Lung (tissue), 12 donors: ENCODE results near the gene PIGR. TPM values are rescaled to one million over a fixed set of nuclear protein-coding genes. Genes with fewer than 3 reads are reported as not detected.

ENCODE experiments used
- ATAC-seq: fragments of 200-7000 bp; cut with Tn5 transposase; one replicate; pipeline ENCODE4 v1.9.1; 2020; ENCODE audit warnings: moderate number of reproducible peaks; ENCODE audit not compliant: insufficient read depth, low FRiP score
- DNase-seq, 3 donors: peaks; one replicate each; pipeline ENCODE4 v3.0.0-alpha.2; 2013 to 2017
- H3K27ac ChIP-seq, 2 donors: one replicate each; pipeline ENCODE4 v1.5.1; 2013; ENCODE audit warnings: mild to moderate bottlenecking in 2 of 2, moderate library complexity in 2 of 2, control low read depth in 1 of 2, inconsistent platforms in 1 of 2, low read depth in 1 of 2, low read length in 1 of 2
- H3K27me3 ChIP-seq, 3 donors: one replicate each; pipeline ENCODE4 v1.5.1; 2013; ENCODE audit warnings: low read length in 2 of 3; ENCODE audit not compliant: control insufficient read depth in 3 of 3, insufficient read depth in 3 of 3
- H3K36me3 ChIP-seq, 4 donors: one replicate each; pipeline ENCODE4 v1.5.1; 2013; ENCODE audit warnings: low read length in 4 of 4, mild to moderate bottlenecking in 1 of 4, moderate library complexity in 1 of 4; ENCODE audit not compliant: control insufficient read depth in 4 of 4, insufficient read depth in 4 of 4
- H3K4me1 ChIP-seq, 5 donors: one replicate each; pipeline ENCODE4 v1.5.1; 2013; ENCODE audit warnings: low read length in 5 of 5, mild to moderate bottlenecking in 2 of 5, moderate library complexity in 1 of 5; ENCODE audit not compliant: control insufficient read depth in 5 of 5, insufficient read depth in 5 of 5
- H3K4me3 ChIP-seq: one replicate; pipeline ENCODE4 v1.5.1; 2013; ENCODE audit warnings: mild to moderate bottlenecking, control low read depth, moderate library complexity
- H3K9ac ChIP-seq, 2 donors: one replicate each; pipeline ENCODE4 v1.5.1; 2013; ENCODE audit warnings: low read length in 2 of 2, control low read depth in 1 of 2; ENCODE audit not compliant: insufficient read depth in 1 of 2
- H3K9me3 ChIP-seq, 4 donors: one replicate each; pipeline ENCODE4 v1.5.1; 2013; ENCODE audit warnings: low read length in 3 of 4, mild to moderate bottlenecking in 1 of 4, moderate library complexity in 1 of 4; ENCODE audit not compliant: control insufficient read depth in 4 of 4, insufficient read depth in 3 of 4
- WGBS, 2 donors: extraction: QIAGEN DNeasy Blood & Tissue Kit; methylation state at CpG; one replicate each; pipeline ENCODE4 v1.1.7; 2013; 5-methylcytosine and 5-hydroxymethylcytosine counted together
- polyA plus RNA-seq, 2 donors: library from polyadenylated mRNA; stranded (reverse); fragments of 200-250 nt; gene quantifications; one replicate each; pipeline ENCODE4 v1.2.1, GENCODE V29; 2013
- total RNA-seq, 2 donors: library from RNA; depleted of rRNA in 1 of 2; stranded (reverse); fragments of >200 nt in 1 of 2; gene quantifications; one replicate each; pipeline ENCODE4 v1.2.1, GENCODE V29; 2014 to 2021
- TF ChIP-seq, protein P1 (sequence below): IDR thresholded peaks from 2 replicates; pipeline ENCODE4 v1.5.1; 2012; ENCODE audit warnings: mild to moderate bottlenecking; ENCODE audit errors: control extremely low read depth, extremely low read depth
- donor health status: control.
- donor health status: control.
- donor health status: Bipolar disorder and iron deficiency.
- donor health status: healthy.
- donor health status: DM: yes; HTN: yes; CAD: no.

Gene PIGR
- total and polyA plus RNA-seq, 4 donors: 131 to 845 (median 298) TPM

- ATAC-seq (no peak), DNase-seq (no peak)
- Histone ChIP-seq H3K9ac (no peak overlapping the region), H3K4me3 (no peak overlapping the region), H3K4me1 (peaks cover 0 to 6% (median 0%) of the 10 kb centered on the region in 5 donors), H3K27ac (no peak overlapping the region), H3K27me3 (peaks cover 0 to 5% (median 2%) of the 10 kb centered on the region in 3 donors), H3K9me3 (no peaks in the 10 kb centered on the region), H3K36me3 (no peaks in the 10 kb centered on the region)
- 79 to 86% methylated on average over 2 of the region's 2 CpGs for WGBS, 2 donors
- TF ChIP-seq, protein P1, sequence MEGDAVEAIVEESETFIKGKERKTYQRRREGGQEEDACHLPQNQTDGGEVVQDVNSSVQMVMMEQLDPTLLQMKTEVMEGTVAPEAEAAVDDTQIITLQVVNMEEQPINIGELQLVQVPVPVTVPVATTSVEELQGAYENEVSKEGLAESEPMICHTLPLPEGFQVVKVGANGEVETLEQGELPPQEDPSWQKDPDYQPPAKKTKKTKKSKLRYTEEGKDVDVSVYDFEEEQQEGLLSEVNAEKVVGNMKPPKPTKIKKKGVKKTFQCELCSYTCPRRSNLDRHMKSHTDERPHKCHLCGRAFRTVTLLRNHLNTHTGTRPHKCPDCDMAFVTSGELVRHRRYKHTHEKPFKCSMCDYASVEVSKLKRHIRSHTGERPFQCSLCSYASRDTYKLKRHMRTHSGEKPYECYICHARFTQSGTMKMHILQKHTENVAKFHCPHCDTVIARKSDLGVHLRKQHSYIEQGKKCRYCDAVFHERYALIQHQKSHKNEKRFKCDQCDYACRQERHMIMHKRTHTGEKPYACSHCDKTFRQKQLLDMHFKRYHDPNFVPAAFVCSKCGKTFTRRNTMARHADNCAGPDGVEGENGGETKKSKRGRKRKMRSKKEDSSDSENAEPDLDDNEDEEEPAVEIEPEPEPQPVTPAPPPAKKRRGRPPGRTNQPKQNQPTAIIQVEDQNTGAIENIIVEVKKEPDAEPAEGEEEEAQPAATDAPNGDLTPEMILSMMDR: no peak
Measured at GRCh38 chr1:206903687-206904086, 42.6 kb downstream of the PIGR start.

GRCh38 chr1:206902702-206903101 lies 43.6 kb downstream of the PIGR start:
- no peak overlapping the region for H3K9ac ChIP-seq
- H3K36me3 ChIP-seq: no peaks in the 10 kb centered on the region
- H3K4me3 ChIP-seq: no peak overlapping the region
- TF ChIP-seq, protein P1: no peak
- H3K27me3 ChIP-seq: peaks cover 0 to 2% (median 0%) of the 10 kb centered on the region in 3 donors
- WGBS, 2 donors: 89 to 92% methylated on average over 1 of the region's 1 CpG
- H3K27ac ChIP-seq: no peak overlapping the region
- no peaks in the 10 kb centered on the region for H3K9me3 ChIP-seq
- no peak for ATAC-seq
- no peak for DNase-seq
- peaks cover 0 to 9% (median 0%) of the 10 kb centered on the region in 5 donors for H3K4me1 ChIP-seq

GRCh38 chr1:206901944-206902343 lies 44.3 kb downstream of the PIGR start:
- no peak for ATAC-seq
- TF ChIP-seq, protein P1: no peak
- Histone ChIP-seq H3K4me3 (no peak overlapping the region), H3K27ac (no peak overlapping the region), H3K27me3 (peaks cover 0 to 2% (median 0%) of the 10 kb centered on the region in 3 donors), H3K9ac (no peak overlapping the region), H3K4me1 (peaks cover 0 to 5% (median 0%) of the 10 kb centered on the region in 5 donors), H3K36me3 (no peaks in the 10 kb centered on the region), H3K9me3 (no peaks in the 10 kb centered on the region)
- WGBS, 2 donors: 93 to 95% methylated on average over 6 of the region's 6 CpGs
- no peak for DNase-seq

- no peak for ATAC-seq
- no peaks in the 10 kb centered on the region for H3K9me3 ChIP-seq
- H3K36me3 ChIP-seq: no peaks in the 10 kb centered on the region
- H3K27me3 ChIP-seq: peaks cover 0 to 2% (median 0%) of the 10 kb centered on the region in 3 donors
- H3K27ac ChIP-seq: no peak overlapping the region
- DNase-seq: no peak
- peaks cover 0 to 14% (median 5%) of the 10 kb centered on the region in 5 donors for H3K4me1 ChIP-seq
- H3K9ac ChIP-seq: no peak overlapping the region
- 87 to 96% methylated on average over 7 of the region's 7 CpGs for WGBS, 2 donors
- TF ChIP-seq, protein P1: no peak
- H3K4me3 ChIP-seq: no peak overlapping the region
Measured at GRCh38 chr1:206900149-206900548, 46.1 kb downstream of the PIGR start.
